CD4-positive, CD25-positive, alpha-beta regulatory T cell (primary cell): ENCODE measurements around the gene MAB21L3. TPM values are rescaled to one million over a fixed set of nuclear protein-coding genes. Genes with fewer than 3 reads are reported as not detected.

ENCODE experiments used
- ATAC-seq, 2 donors: fragments of 150-1000 bp; cut with Tn5 transposase; one replicate each; pipeline ENCODE4 v1.10.0; 2021; ENCODE audit warnings: low read depth in 2 of 2, moderate number of reproducible peaks in 2 of 2, moderate library complexity in 1 of 2
- DNase-seq, 3 donors: peaks; one replicate each; pipeline versions ENCODE4 v3.0.0 to v3.0.0-alpha.2; 2012 to 2022; ENCODE audit warnings: mixed read lengths in 1 of 3
- H3K27ac ChIP-seq: one replicate; pipeline ENCODE4 v1.7.0; 2013; ENCODE audit warnings: mild to moderate bottlenecking, low read length; ENCODE audit not compliant: insufficient read depth, poor library complexity, severe bottlenecking
- H3K27me3 ChIP-seq: one replicate; pipeline ENCODE4 v1.7.0; 2013; ENCODE audit warnings: low read length; ENCODE audit not compliant: control insufficient read depth, insufficient read depth
- H3K36me3 ChIP-seq: one replicate; pipeline ENCODE4 v1.7.0; 2013; ENCODE audit warnings: mild to moderate bottlenecking, low read length, moderate library complexity; ENCODE audit not compliant: control insufficient read depth, insufficient read depth
- H3K4me1 ChIP-seq: 2 replicates; pipeline ENCODE4 v1.7.0; 2013; ENCODE audit warnings: mild to moderate bottlenecking, low read length; ENCODE audit not compliant: insufficient read depth, control insufficient read depth, poor library complexity, severe bottlenecking
- H3K4me3 ChIP-seq: one replicate; pipeline ENCODE4 v1.7.0; 2013; ENCODE audit warnings: low read depth, mild to moderate bottlenecking, low read length, moderate library complexity
- H3K9me3 ChIP-seq, 2 experiments: 1 replicate in 1 of 2; 2 replicates in 1 of 2; pipeline ENCODE4 v1.7.0; 2013; ENCODE audit warnings: low read length in 2 of 2, mild to moderate bottlenecking in 1 of 2, moderate library complexity in 1 of 2; ENCODE audit not compliant: control insufficient read depth in 2 of 2
- H3K27ac Mint-ChIP-seq, 3 donors: one replicate each; pipeline ENCODE4 v1.8.0; 2020 to 2022; ENCODE audit warnings: mild to moderate bottlenecking in 3 of 3, mixed read lengths in 3 of 3, moderate library complexity in 2 of 3
- H3K27me3 Mint-ChIP-seq: one replicate; pipeline ENCODE4 v1.8.0; 2022; ENCODE audit warnings: mild to moderate bottlenecking, mixed read lengths
- H3K36me3 Mint-ChIP-seq: one replicate; pipeline ENCODE4 v1.8.0; 2020; ENCODE audit warnings: mixed read lengths
- H3K4me1 Mint-ChIP-seq, 4 donors: one replicate each; pipeline ENCODE4 v1.8.0; 2020 to 2022; ENCODE audit warnings: mixed read lengths in 4 of 4, mild to moderate bottlenecking in 1 of 4
- H3K4me3 Mint-ChIP-seq, 4 donors: one replicate each; pipeline ENCODE4 v1.8.0; 2020 to 2022; ENCODE audit warnings: mild to moderate bottlenecking in 4 of 4, mixed read lengths in 4 of 4, moderate library complexity in 3 of 4
- H3K9me3 Mint-ChIP-seq, 7 donors: one replicate each; pipeline ENCODE4 v1.8.0; 2020 to 2022; ENCODE audit warnings: mixed read lengths in 7 of 7, mild to moderate bottlenecking in 3 of 7, moderate library complexity in 2 of 7
- polyA plus RNA-seq, 4 donors: library from polyadenylated mRNA; unstranded; fragments of 300-500 nt; fragmentation: Illumina TruSeq; gene quantifications; one replicate each; pipeline ENCODE4 v1.2.3, GENCODE V29; 2021
- total RNA-seq: library from RNA; stranded (reverse); gene quantifications from one replicate; pipeline ENCODE4 v1.2.3, GENCODE V29; 2022

The MAB21L3 gene
- total and polyA plus RNA-seq, 5 donors from 2014 or later = not detected

GRCh38 chr1:116111524-116112021 lies 374 bp downstream of the MAB21L3 start:
- DNase-seq (no peak), ATAC-seq (no peak)
- peaks cover 34% of the 10 kb centered on the region for H3K27me3 Mint-ChIP-seq
- H3K9me3 Mint-ChIP-seq = peaks cover 0 to 2% (median 0%) of the 10 kb centered on the region in 7 donors
- no peak overlapping the region for H3K4me3 Mint-ChIP-seq
- Histone ChIP-seq H3K27me3 (peaks cover 12% of the 10 kb centered on the region), H3K9me3 (no peaks in the 10 kb centered on the region), H3K27ac (no peak overlapping the region), H3K4me3 (no peak overlapping the region), H3K36me3 (no peaks in the 10 kb centered on the region), H3K4me1 (no peaks in the 10 kb centered on the region)
- no peaks in the 10 kb centered on the region for H3K4me1 Mint-ChIP-seq
- no peaks in the 10 kb centered on the region for H3K36me3 Mint-ChIP-seq
- H3K27ac Mint-ChIP-seq = no peak overlapping the region

GRCh38 chr1:116112388-116113140 lies 1.4 kb downstream of the MAB21L3 start:
- ATAC-seq = no peak

GRCh38 chr1:116113615-116114014 lies 2.4 kb downstream of the MAB21L3 start:
- DNase-seq (no peak), ATAC-seq (no peak)
- H3K27me3 ChIP-seq = peaks cover 12% of the 10 kb centered on the region
- Mint-ChIP-seq H3K4me3 (no peak overlapping the region), H3K9me3 (peaks cover 0 to 2% (median 0%) of the 10 kb centered on the region in 7 donors), H3K36me3 (no peaks in the 10 kb centered on the region), H3K27ac (no peak overlapping the region), H3K27me3 (peaks cover 32% of the 10 kb centered on the region), H3K4me1 (no peaks in the 10 kb centered on the region)
- H3K9me3 ChIP-seq = no peaks in the 10 kb centered on the region
- H3K27ac ChIP-seq = no peak overlapping the region
- H3K36me3 ChIP-seq = no peaks in the 10 kb centered on the region
- H3K4me3 ChIP-seq = no peak overlapping the region
- H3K4me1 ChIP-seq = no peaks in the 10 kb centered on the region

More at GRCh38 chr1:116112388-116113140, 1.4 kb downstream of the MAB21L3 start:
- Mint-ChIP-seq H3K36me3 (no peaks in the 10 kb centered on the region), H3K27me3 (peaks cover 34% of the 10 kb centered on the region), H3K4me1 (no peaks in the 10 kb centered on the region), H3K27ac (no peak overlapping the region), H3K4me3 (no peak overlapping the region), H3K9me3 (peaks cover 0 to 2% (median 0%) of the 10 kb centered on the region in 7 donors)
- Histone ChIP-seq H3K27me3 (peaks cover 12% of the 10 kb centered on the region), H3K36me3 (no peaks in the 10 kb centered on the region), H3K27ac (no peak overlapping the region), H3K4me1 (no peaks in the 10 kb centered on the region), H3K9me3 (no peaks in the 10 kb centered on the region), H3K4me3 (no peak overlapping the region)
- DNase-seq = no peak

- Mint-ChIP-seq H3K4me3 (no peak overlapping the region), H3K27ac (no peak overlapping the region), H3K4me1 (no peaks in the 10 kb centered on the region), H3K36me3 (no peaks in the 10 kb centered on the region), H3K9me3 (peaks cover 0 to 2% (median 0%) of the 10 kb centered on the region in 7 donors), H3K27me3 (peaks cover 41% of the 10 kb centered on the region)
- Histone ChIP-seq H3K9me3 (no peaks in the 10 kb centered on the region), H3K27ac (no peak overlapping the region), H3K4me1 (no peaks in the 10 kb centered on the region), H3K4me3 (no peak overlapping the region), H3K27me3 (peaks cover 13% of the 10 kb centered on the region), H3K36me3 (no peaks in the 10 kb centered on the region)
- ATAC-seq = no peak
- no peak for DNase-seq
These were observed 4.6 kb downstream of the MAB21L3 start for GRCh38 chr1:116115476-116116439.

DNA sequence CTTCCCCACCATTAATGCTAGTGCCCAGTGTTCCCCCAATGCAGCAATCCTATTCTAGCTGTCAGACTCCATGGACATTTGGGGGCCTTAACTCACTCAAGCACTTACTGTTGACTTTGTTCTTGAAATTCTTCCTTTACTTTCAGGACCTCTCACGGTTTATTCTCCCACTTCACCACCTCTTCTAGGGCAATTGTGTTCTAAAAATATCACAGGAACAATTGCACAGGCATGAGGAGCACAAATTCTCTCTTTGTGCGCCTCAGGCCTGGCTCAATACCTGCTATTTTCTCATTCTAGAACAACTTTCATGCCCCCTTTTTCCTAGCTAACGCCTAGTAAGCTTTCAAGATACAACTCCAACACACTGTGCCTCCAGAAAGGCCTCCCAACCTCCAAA lies 7.3 kb downstream of the MAB21L3 start:
- no peaks in the 10 kb centered on the region for H3K4me1 ChIP-seq
- Mint-ChIP-seq H3K27me3 (peaks cover 50% of the 10 kb centered on the region), H3K4me1 (no peaks in the 10 kb centered on the region), H3K27ac (no peak overlapping the region), H3K4me3 (peak overlapping the region in 1 of 4 donors; percentile 43), H3K9me3 (no peaks in the 10 kb centered on the region), H3K36me3 (no peaks in the 10 kb centered on the region)
- no peaks in the 10 kb centered on the region for H3K9me3 ChIP-seq
- no peak for ATAC-seq
- no peak overlapping the region for H3K4me3 ChIP-seq
- no peak overlapping the region for H3K27ac ChIP-seq
- peaks cover 9% of the 10 kb centered on the region for H3K27me3 ChIP-seq
- DNase-seq = no peak
- no peaks in the 10 kb centered on the region for H3K36me3 ChIP-seq

DNA sequence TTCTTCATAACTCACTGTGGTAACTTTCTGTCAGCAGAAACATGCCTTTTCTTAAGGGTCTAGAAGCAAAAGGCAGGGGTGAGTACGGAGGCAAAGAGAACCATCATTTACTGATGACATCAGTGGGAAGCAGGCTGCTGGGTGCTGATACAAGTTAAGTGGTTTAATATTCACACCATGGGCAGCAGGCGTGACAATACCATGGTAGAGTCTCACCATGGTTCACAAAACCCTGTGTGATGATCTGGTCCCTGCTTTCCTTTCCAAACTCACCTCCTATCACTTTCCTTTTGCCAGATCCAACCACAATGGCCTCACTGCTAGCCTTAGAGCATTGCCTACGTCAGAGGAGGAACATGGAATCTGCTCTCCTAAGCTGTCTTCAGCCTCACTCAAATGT lies 8.7 kb downstream of the MAB21L3 start:
- H3K36me3 Mint-ChIP-seq = no peaks in the 10 kb centered on the region
- no peak for ATAC-seq
- no peaks in the 10 kb centered on the region for H3K9me3 ChIP-seq
- no peaks in the 10 kb centered on the region for H3K36me3 ChIP-seq
- H3K4me3 Mint-ChIP-seq = no peak overlapping the region
- H3K27ac Mint-ChIP-seq = no peak overlapping the region
- H3K4me1 ChIP-seq = no peaks in the 10 kb centered on the region
- H3K4me1 Mint-ChIP-seq = no peaks in the 10 kb centered on the region
- DNase-seq = no peak
- H3K4me3 ChIP-seq = no peak overlapping the region
- peaks cover 42% of the 10 kb centered on the region for H3K27me3 Mint-ChIP-seq
- peaks cover 16% of the 10 kb centered on the region for H3K27me3 ChIP-seq
- no peak overlapping the region for H3K27ac ChIP-seq
- H3K9me3 Mint-ChIP-seq = no peaks in the 10 kb centered on the region

- Mint-ChIP-seq H3K27ac (no peak overlapping the region), H3K27me3 (peaks cover 43% of the 10 kb centered on the region)
These were observed 12.0 kb downstream of the MAB21L3 start for GRCh38 chr1:116122955-116123757.

More at GRCh38 chr1:116122955-116123757, 12.0 kb downstream of the MAB21L3 start:
- no peak overlapping the region for H3K27ac ChIP-seq
- no peaks in the 10 kb centered on the region for H3K9me3 ChIP-seq
- no peak for ATAC-seq
- peaks cover 16% of the 10 kb centered on the region for H3K27me3 ChIP-seq
- no peak for DNase-seq
- Mint-ChIP-seq H3K4me3 (no peak overlapping the region), H3K36me3 (no peaks in the 10 kb centered on the region), H3K4me1 (peaks cover 0 to 18% (median 12%) of the 10 kb centered on the region in 4 donors), H3K9me3 (no peaks in the 10 kb centered on the region)
- no peaks in the 10 kb centered on the region for H3K4me1 ChIP-seq
- no peaks in the 10 kb centered on the region for H3K36me3 ChIP-seq
- no peak overlapping the region for H3K4me3 ChIP-seq
